Measurements from ENCODE around the gene REPS1.

GRCh38 chr6:138923561-138923960 is 64.5 kb downstream of the REPS1 start:
- no peak for TF ChIP-seq CTCF (IDR thresholded peaks at IDR 0.05)
- TF ChIP-seq POLR2A (IDR thresholded peaks at IDR 0.05): no peak
